ENCODE data around the gene INTS1. TPM values are rescaled to one million over a fixed set of nuclear protein-coding genes. Genes with fewer than 3 reads are reported as not detected.

The INTS1 gene
- total and polyA plus RNA-seq, 2 experiments from 2014 or later, result 30.0 to 57.3 TPM

DNA sequence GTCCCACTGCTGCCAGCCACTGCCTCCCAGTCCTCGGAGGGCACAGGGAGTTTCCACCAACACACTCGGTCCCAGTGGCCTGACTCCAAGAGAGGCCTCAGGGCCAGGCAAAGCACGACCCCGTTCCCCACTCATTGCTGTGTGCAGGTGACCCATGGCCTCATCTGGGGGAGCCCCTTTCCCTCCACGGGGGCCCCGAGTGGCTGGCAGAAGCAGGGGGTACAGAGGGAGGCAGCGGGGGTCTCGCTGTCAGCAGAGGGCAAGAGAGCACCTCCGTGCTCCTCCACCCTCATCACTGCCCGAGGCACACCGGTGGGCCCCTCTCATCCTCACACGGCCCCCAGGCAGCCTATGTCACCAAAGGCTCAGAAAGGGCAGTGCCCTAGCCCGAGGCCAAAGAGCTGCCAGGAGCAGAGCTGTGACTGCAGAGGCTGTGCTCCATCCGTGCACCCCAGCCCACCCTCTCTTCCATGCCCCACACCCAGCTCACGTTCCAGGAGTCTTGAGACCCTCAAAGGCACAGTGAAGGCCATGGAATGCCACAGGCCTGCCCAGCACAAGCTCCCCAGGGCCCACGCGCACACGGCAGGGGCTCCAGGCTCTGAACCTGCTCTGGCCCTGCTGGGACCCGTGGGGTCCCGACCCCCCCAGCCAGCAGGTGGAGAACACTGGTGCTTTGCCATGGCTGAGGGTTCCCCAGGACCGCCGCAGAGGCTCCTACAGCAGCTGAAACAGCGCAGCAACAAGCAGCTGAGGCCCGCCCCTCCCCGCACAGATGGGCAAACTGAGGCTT, 70.9 kb downstream of the INTS1 start:
- Histone ChIP-seq H3K9me2 (replicated peaks; ENCODE audit: insufficient read depth) (no peaks in the 10 kb centered on the region), H2AFZ (no peak overlapping the region), H3K27ac (no peak overlapping the region), H3K36me3 (replicated peaks; ENCODE audit: insufficient read depth, low read depth) (no peaks in the 10 kb centered on the region), H3K27me3 (no peaks in the 10 kb centered on the region), H4K20me1 (ENCODE audit: insufficient read depth, poor library complexity, severe bottlenecking) (no peaks in the 10 kb centered on the region), H3K4me3 (no peak overlapping the region), H3K4me1 (ENCODE audit: insufficient read depth) (no peaks in the 10 kb centered on the region), H3K79me2 (no peaks in the 10 kb centered on the region), H3K4me2 (no peak overlapping the region), H3K9me3 (ENCODE audit: low read depth) (no peaks in the 10 kb centered on the region)
- WGBS (ENCODE audit: low lambda C conversion rate, missing lambda C conversion rate), result 86% methylated on average over 17 of the region's 25 CpGs
- no peak for DNase-seq (ENCODE audit: low spot score)
- TF ChIP-seq EZH2 (IDR thresholded peaks at IDR 0.05; ENCODE audit: borderline replicate concordance) (no peak), EZH2phosphoT487 (IDR thresholded peaks at IDR 0.05; ENCODE audit: low read depth, severe bottlenecking, unreplicated experiment) (no peak)
- TF ChIP-seq, protein P1, sequence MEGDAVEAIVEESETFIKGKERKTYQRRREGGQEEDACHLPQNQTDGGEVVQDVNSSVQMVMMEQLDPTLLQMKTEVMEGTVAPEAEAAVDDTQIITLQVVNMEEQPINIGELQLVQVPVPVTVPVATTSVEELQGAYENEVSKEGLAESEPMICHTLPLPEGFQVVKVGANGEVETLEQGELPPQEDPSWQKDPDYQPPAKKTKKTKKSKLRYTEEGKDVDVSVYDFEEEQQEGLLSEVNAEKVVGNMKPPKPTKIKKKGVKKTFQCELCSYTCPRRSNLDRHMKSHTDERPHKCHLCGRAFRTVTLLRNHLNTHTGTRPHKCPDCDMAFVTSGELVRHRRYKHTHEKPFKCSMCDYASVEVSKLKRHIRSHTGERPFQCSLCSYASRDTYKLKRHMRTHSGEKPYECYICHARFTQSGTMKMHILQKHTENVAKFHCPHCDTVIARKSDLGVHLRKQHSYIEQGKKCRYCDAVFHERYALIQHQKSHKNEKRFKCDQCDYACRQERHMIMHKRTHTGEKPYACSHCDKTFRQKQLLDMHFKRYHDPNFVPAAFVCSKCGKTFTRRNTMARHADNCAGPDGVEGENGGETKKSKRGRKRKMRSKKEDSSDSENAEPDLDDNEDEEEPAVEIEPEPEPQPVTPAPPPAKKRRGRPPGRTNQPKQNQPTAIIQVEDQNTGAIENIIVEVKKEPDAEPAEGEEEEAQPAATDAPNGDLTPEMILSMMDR (IDR thresholded peaks at IDR 0.05; ENCODE audit: poor library complexity), result no peak

DNA sequence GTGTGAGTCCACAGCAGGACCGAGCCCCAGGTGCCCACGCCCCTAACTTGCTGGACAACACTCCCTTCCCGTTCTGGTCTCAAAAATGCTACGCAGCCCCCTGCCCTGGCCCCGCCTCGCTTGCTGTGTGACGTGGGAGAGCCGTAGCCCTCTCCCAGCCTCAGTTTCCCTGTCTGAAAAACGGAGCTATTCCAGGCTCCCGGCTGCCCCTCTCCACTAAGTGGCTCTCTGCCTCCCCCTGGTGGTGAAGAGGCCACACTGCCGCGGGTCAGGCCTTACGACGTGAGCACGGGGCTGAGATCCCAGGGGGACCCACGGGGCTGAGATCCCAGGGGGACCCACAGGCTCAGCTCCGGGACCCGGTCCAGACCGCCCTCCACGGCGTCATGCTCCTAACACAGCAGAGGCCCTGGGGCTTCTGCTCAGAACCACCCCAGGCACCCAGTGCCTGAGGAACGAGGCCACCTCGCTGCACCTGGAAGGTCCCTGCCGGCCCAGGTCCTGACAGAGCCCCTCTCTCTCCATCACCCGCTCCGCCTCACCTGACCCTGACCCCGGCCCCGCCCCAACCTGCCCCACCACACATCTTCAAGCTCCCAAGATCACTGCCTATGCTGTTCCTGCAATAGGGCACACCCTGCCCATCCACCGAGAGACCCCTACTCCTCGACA, 71.6 kb downstream of the INTS1 start:
- H3K36me3 ChIP-seq (replicated peaks; ENCODE audit: insufficient read depth, low read depth), result no peaks in the 10 kb centered on the region
- no peaks in the 10 kb centered on the region for H4K20me1 ChIP-seq (ENCODE audit: insufficient read depth, poor library complexity, severe bottlenecking)
- WGBS (ENCODE audit: low lambda C conversion rate, missing lambda C conversion rate), result 17% methylated on average over 22 of the region's 30 CpGs
- H2AFZ ChIP-seq, result no peak overlapping the region
- no peak overlapping the region for H3K27ac ChIP-seq
- no peaks in the 10 kb centered on the region for H3K27me3 ChIP-seq
- DNase-seq (ENCODE audit: low spot score), result peak; percentile 83
- H3K9me2 ChIP-seq (replicated peaks; ENCODE audit: insufficient read depth), result no peaks in the 10 kb centered on the region
- H3K79me2 ChIP-seq, result no peaks in the 10 kb centered on the region
- TF ChIP-seq EZH2 (IDR thresholded peaks at IDR 0.05; ENCODE audit: borderline replicate concordance) (no peak), EZH2phosphoT487 (IDR thresholded peaks at IDR 0.05; ENCODE audit: low read depth, severe bottlenecking, unreplicated experiment) (no peak)
- TF ChIP-seq, protein P1 (IDR thresholded peaks at IDR 0.05; ENCODE audit: poor library complexity), result peak; percentile 94
- H3K4me1 ChIP-seq (ENCODE audit: insufficient read depth), result no peaks in the 10 kb centered on the region
- no peak overlapping the region for H3K4me3 ChIP-seq
- no peak overlapping the region for H3K4me2 ChIP-seq
- no peaks in the 10 kb centered on the region for H3K9me3 ChIP-seq (ENCODE audit: low read depth)

DNA sequence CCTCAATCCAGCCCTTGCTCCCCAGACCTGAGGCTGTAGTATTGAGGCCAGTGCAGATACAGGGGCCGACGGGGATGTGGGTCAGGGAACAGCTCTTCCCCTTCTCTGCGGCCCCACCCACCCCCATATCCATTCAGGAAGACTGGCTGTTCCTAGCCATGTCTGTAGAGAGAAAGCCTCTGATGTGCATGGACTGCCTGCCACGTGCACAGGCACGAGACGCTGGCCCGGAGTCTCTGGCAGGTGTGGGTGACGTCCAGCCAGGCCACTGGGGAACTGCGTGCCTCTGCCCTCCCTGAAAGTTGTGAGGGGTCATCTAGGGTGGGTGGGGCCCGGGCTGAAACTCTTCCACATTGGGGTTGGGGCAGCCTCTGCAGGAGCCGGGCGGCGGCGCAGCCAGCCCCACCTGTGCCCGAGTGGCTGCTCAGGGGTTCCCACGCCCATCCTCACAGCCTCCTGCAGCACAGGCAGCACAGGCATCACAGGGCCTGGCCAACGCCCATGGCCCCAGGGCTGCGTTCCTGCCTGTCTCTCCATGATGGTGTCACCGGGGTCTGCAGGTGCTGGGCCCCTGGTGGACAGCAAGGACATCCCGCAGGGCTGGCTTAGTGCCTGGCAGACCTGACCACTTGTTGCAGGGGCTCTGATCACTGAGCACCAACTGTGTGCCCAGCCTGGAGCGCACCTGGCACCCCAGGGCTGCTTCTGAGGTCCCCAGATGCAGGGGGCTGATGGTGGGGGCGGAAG, 72.4 kb downstream of the INTS1 start:
- DNase-seq (ENCODE audit: low spot score), result no peak
- no peak overlapping the region for H3K4me2 ChIP-seq
- no peak overlapping the region for H3K4me3 ChIP-seq
- TF ChIP-seq EZH2 (IDR thresholded peaks at IDR 0.05; ENCODE audit: borderline replicate concordance), result no peak
- TF ChIP-seq, protein P1 (IDR thresholded peaks at IDR 0.05; ENCODE audit: poor library complexity), result no peak
- no peak for TF ChIP-seq EZH2phosphoT487 (IDR thresholded peaks at IDR 0.05; ENCODE audit: low read depth, severe bottlenecking, unreplicated experiment)
- 69% methylated on average over 21 of the region's 22 CpGs for WGBS (ENCODE audit: low lambda C conversion rate, missing lambda C conversion rate)
- H3K27ac ChIP-seq, result no peak overlapping the region
- no peaks in the 10 kb centered on the region for H3K4me1 ChIP-seq (ENCODE audit: insufficient read depth)
- no peaks in the 10 kb centered on the region for H4K20me1 ChIP-seq (ENCODE audit: insufficient read depth, poor library complexity, severe bottlenecking)
- H3K9me2 ChIP-seq (replicated peaks; ENCODE audit: insufficient read depth), result no peaks in the 10 kb centered on the region
- H3K36me3 ChIP-seq (replicated peaks; ENCODE audit: insufficient read depth, low read depth), result no peaks in the 10 kb centered on the region
- no peaks in the 10 kb centered on the region for H3K79me2 ChIP-seq
- H2AFZ ChIP-seq, result no peak overlapping the region
- H3K9me3 ChIP-seq (ENCODE audit: low read depth), result no peaks in the 10 kb centered on the region
- H3K27me3 ChIP-seq, result no peaks in the 10 kb centered on the region

Data from hepatocyte (in vitro differentiated cells).